GM12892 (cell line): ENCODE measurements around the gene ANKRD63.

Experiments
- POLR2A ChIP-seq: IDR thresholded peaks from 2 replicates; pipeline ENCODE4 v1.6.1; 2011; ENCODE audit warnings: low read depth, low read length, control low read depth
- POLR2AphosphoS5 ChIP-seq: IDR thresholded peaks from 2 replicates; pipeline ENCODE4 v1.6.1; 2011; ENCODE audit warnings: low read depth, low read length, control low read depth

DNA sequence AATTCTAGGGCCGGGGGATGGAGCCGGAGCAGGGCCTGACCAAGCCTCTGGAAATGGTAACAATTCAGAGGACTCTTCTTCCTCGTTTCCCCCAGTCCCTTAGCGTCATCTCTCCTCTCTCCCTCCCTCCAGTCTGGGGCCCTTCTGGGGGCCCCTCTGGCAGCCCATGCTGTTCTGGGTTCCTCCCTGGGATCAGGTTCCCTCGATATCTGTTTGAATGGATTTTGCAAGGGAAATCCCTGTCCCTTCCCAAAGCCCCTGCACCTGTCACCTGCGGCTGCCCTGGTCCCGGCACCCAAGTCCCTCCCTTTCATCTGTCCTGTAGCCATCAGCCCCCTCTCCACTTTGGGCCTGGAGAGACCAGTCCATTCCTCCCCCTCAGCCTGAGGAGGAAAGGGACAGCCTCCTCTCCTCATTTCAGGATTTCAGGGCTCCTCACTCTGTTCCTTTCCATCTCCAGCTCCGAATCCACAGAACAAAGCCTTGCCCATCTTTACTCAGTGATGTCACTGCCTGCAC, 26.5 kb upstream of the ANKRD63 start:
- TF ChIP-seq POLR2A (no peak), POLR2AphosphoS5 (no peak)
